ENCODE measurements around the gene EXOC2. TPM values are rescaled to one million over a fixed set of nuclear protein-coding genes. Genes with fewer than 3 reads are reported as not detected.

Gene EXOC2
- total RNA-seq, 2 experiments from 2014 or later: 29.9 to 30.2 TPM

- intact Hi-C loops (cut with micrococcal nuclease): no loop called here
- peak overlapping the region; percentile 99 for H3K27ac Mint-ChIP-seq
- DNase-seq (no peak), ATAC-seq (no peak)
- ChIA-PET CTCF (interaction anchor here (1.3 to 1.4 kb wide), 2 partner anchors 11 to 69 kb away, joined by 4 read pairs; no protein-coding TSS in a partner anchor), POLR2A (interaction anchor here (0.7 to 4.3 kb wide), 10 partner anchors 11 to 109 kb away, joined by 3 to 51 read pairs (median 8); no protein-coding TSS in a partner anchor)
- H3K4me3 Mint-ChIP-seq: no peak overlapping the region
- H3K27me3 Mint-ChIP-seq: no peaks in the 10 kb centered on the region
- H3K4me1 Mint-ChIP-seq (ENCODE audit: low read depth): peaks cover 89% of the 10 kb centered on the region
- TF ChIP-seq, protein P1, sequence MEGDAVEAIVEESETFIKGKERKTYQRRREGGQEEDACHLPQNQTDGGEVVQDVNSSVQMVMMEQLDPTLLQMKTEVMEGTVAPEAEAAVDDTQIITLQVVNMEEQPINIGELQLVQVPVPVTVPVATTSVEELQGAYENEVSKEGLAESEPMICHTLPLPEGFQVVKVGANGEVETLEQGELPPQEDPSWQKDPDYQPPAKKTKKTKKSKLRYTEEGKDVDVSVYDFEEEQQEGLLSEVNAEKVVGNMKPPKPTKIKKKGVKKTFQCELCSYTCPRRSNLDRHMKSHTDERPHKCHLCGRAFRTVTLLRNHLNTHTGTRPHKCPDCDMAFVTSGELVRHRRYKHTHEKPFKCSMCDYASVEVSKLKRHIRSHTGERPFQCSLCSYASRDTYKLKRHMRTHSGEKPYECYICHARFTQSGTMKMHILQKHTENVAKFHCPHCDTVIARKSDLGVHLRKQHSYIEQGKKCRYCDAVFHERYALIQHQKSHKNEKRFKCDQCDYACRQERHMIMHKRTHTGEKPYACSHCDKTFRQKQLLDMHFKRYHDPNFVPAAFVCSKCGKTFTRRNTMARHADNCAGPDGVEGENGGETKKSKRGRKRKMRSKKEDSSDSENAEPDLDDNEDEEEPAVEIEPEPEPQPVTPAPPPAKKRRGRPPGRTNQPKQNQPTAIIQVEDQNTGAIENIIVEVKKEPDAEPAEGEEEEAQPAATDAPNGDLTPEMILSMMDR (IDR thresholded peaks at IDR 0.05): no peak
- no peaks in the 10 kb centered on the region for H3K9me3 Mint-ChIP-seq
- peaks cover 30% of the 10 kb centered on the region for H3K36me3 Mint-ChIP-seq (ENCODE audit: low read depth)
Observed at GRCh38 chr6:503610-504362, 189.2 kb downstream of the EXOC2 start.

- ChIA-PET POLR2A (interaction anchor here (0.7 to 4.3 kb wide), 24 partner anchors 9 to 311 kb away, joined by 3 to 51 read pairs (median 6); partner anchors contain the start of gene IRF4), CTCF (interaction anchor here (0.7 to 1.6 kb wide), 5 partner anchors 10 to 95 kb away, joined by 3 to 8 read pairs (median 3); no protein-coding TSS in a partner anchor)
- H3K9me3 Mint-ChIP-seq: no peaks in the 10 kb centered on the region
- ATAC-seq (no peak), DNase-seq (no peak)
- peak overlapping the region; percentile 80 for H3K4me3 Mint-ChIP-seq
- H3K4me1 Mint-ChIP-seq (ENCODE audit: low read depth): peaks cover 89% of the 10 kb centered on the region
- peak overlapping the region; percentile 99 for H3K27ac Mint-ChIP-seq
- TF ChIP-seq, protein P1 (IDR thresholded peaks at IDR 0.05): no peak
- peaks cover 35% of the 10 kb centered on the region for H3K36me3 Mint-ChIP-seq (ENCODE audit: low read depth)
- H3K27me3 Mint-ChIP-seq: no peaks in the 10 kb centered on the region
- intact Hi-C loops (cut with micrococcal nuclease): no loop called here
Observed at GRCh38 chr6:502761-503160, 190.2 kb downstream of the EXOC2 start.

- TF ChIP-seq, protein P1 (IDR thresholded peaks at IDR 0.05): no peak
- DNase-seq: peak; percentile 89
- H3K9me3 Mint-ChIP-seq: no peaks in the 10 kb centered on the region
- peaks cover 88% of the 10 kb centered on the region for H3K4me1 Mint-ChIP-seq (ENCODE audit: low read depth)
- intact Hi-C loops (cut with micrococcal nuclease): no loop called here
- POLR2A ChIA-PET: interaction anchor here (0.8 to 4.3 kb wide), 22 partner anchors 9 to 310 kb away, joined by 3 to 51 read pairs (median 6); partner anchors contain the start of gene IRF4
- H3K27ac Mint-ChIP-seq: peak overlapping the region; percentile 99
- H3K27me3 Mint-ChIP-seq: no peaks in the 10 kb centered on the region
- ATAC-seq: peak; percentile 52
- peaks cover 39% of the 10 kb centered on the region for H3K36me3 Mint-ChIP-seq (ENCODE audit: low read depth)
- H3K4me3 Mint-ChIP-seq: peak overlapping the region; percentile 80
- CTCF ChIA-PET: interaction anchor here (0.7 to 1.6 kb wide), 4 partner anchors 9 to 95 kb away, joined by 3 to 8 read pairs (median 3); no protein-coding TSS in a partner anchor
Observed at GRCh38 chr6:501891-502601, 190.9 kb downstream of the EXOC2 start.

GRCh38 chr6:499617-500016, 193.3 kb downstream of the EXOC2 start:
- Mint-ChIP-seq H3K27ac (peak overlapping the region; percentile 96), H3K4me1 (ENCODE audit: low read depth) (peaks cover 84% of the 10 kb centered on the region), H3K9me3 (peaks cover 2% of the 10 kb centered on the region), H3K27me3 (no peaks in the 10 kb centered on the region), H3K4me3 (peak overlapping the region; percentile 73), H3K36me3 (ENCODE audit: low read depth) (peaks cover 48% of the 10 kb centered on the region)
- intact Hi-C loops (cut with micrococcal nuclease): loop anchor here (1.0 to 2.0 kb wide), 4 partner anchors 8 to 59 kb away; no protein-coding TSS in a partner anchor
- CTCF ChIA-PET: interaction anchor here (1.2 to 2.2 kb wide), 10 partner anchors 9 to 109 kb away, joined by 3 to 9 read pairs (median 5); partner anchors contain the start of gene IRF4
- DNase-seq: peak; percentile 67
- TF ChIP-seq, protein P1 (IDR thresholded peaks at IDR 0.05): no peak
- peak; percentile 27 for ATAC-seq
- POLR2A ChIA-PET: interaction anchor here (0.7 to 29.9 kb wide), 17 partner anchors 9 to 310 kb away, joined by 3 to 853 read pairs (median 6); partner anchors contain the start of gene IRF4

Data from activated CD8-positive, alpha-beta T cell treated with anti-CD3 and anti-CD28 coated beads for 36 hours (primary cell).